ENCODE results near the gene TMEM95.
A peak's percentile ranks its signal among the peaks of the same experiment; 100 is the strongest.

Gene TMEM95

DNA sequence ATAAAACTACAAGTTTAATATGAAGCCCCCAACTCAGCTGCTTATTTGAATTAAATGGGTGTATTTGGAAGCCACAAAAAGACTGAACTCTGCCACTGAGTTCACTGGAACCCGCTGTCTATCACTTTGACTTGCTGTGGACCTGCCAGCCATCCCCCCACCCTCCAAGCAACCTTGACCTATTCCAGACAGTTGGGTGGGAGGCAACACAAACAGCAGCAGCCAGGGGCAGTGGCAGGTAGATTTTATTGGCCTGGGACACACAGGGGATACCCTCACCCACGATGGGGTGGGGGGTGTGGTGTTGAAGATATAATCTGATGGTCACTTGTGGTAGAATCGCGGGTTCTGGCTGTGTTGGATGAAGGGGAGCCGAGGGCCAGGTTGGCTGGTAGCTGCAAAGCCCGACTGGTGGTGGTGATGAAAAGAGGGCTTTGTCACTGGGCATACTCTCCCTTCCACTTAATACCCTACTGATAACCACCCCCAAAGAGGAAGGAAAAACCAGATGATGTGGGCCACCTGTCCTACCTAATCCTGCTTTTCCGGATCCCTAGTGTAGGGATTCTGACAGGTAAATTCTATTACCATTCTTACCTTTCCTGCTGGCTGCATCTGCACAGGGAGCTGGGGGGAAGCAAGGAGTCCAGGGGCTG lies 42.4 kb upstream of the TMEM95 start:
- no peak overlapping the region for H3K4me3 ChIP-seq (ENCODE audit: control insufficient read depth, low read depth, low read length)
- DNase-seq (ENCODE audit: low read depth), result no peak
- TF ChIP-seq, protein P1, sequence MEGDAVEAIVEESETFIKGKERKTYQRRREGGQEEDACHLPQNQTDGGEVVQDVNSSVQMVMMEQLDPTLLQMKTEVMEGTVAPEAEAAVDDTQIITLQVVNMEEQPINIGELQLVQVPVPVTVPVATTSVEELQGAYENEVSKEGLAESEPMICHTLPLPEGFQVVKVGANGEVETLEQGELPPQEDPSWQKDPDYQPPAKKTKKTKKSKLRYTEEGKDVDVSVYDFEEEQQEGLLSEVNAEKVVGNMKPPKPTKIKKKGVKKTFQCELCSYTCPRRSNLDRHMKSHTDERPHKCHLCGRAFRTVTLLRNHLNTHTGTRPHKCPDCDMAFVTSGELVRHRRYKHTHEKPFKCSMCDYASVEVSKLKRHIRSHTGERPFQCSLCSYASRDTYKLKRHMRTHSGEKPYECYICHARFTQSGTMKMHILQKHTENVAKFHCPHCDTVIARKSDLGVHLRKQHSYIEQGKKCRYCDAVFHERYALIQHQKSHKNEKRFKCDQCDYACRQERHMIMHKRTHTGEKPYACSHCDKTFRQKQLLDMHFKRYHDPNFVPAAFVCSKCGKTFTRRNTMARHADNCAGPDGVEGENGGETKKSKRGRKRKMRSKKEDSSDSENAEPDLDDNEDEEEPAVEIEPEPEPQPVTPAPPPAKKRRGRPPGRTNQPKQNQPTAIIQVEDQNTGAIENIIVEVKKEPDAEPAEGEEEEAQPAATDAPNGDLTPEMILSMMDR (conservative IDR thresholded peaks at IDR 0.05; ENCODE audit: control insufficient read depth, insufficient read depth, low read depth, low read length), result no peak

DNA sequence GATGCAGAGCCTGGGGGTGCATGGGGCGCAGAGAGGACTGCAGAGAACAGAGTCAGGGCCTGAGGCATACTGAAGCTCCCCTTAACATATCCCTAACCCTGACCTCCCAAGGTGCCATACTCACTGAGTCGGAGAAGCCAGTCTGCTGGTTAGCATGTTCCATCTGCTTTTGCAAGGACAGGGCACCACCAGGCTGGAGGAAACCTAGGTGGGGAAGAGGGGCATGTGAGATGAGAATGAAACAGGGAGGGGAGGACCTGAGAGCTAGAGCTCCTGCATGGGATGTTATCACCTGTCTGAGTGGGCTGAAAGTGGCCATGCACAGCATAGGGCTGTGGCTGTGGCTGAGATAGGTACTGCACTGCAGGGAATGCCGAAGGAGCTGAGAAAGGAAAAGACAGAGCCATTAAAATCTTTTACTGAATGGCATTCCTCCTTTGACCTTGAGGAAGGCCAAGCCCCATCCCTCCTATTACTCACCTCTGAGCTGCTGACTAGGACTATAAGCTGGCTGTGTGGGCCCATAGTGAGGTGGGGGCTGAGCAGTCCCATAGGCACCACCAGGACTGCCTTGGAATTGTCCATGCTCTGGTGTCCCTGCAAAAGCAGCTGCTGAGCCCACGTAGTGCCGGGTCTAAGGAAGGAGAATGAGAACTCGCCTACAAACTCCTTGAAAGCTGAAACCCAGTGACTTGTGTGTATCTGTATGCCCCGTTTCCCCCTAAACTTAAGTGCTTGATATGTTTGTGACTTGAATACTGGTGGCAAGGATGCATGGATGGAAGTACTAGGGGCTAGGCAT lies 41.7 kb upstream of the TMEM95 start:
- no peak overlapping the region for H3K4me3 ChIP-seq (ENCODE audit: control insufficient read depth, low read depth, low read length)
- TF ChIP-seq, protein P1 (conservative IDR thresholded peaks at IDR 0.05; ENCODE audit: control insufficient read depth, insufficient read depth, low read depth, low read length), result peak; percentile 7

GRCh38 chr17:7313890-7314718 lies 40.9 kb upstream of the TMEM95 start:
- peak; percentile 42 for DNase-seq (ENCODE audit: low read depth)
- TF ChIP-seq, protein P1 (conservative IDR thresholded peaks at IDR 0.05; ENCODE audit: control insufficient read depth, insufficient read depth, low read depth, low read length), result no peak
- peak overlapping the region; percentile 70 for H3K4me3 ChIP-seq (ENCODE audit: control insufficient read depth, low read depth, low read length)

More for the DNA sequence above, 41.7 kb upstream of the TMEM95 start:
- peak; percentile 21 for DNase-seq (ENCODE audit: low read depth)

GRCh38 chr17:7314719-7315569 lies 40.0 kb upstream of the TMEM95 start, which contains the start of gene GPS2:
Gene GPS2, minus strand, starts transcription at chr17:7315360. Its CDS starts 308 bp downstream, at chr17:7315052.
- peak; percentile 72 for DNase-seq (ENCODE audit: low read depth)
- TF ChIP-seq, protein P1 (conservative IDR thresholded peaks at IDR 0.05; ENCODE audit: control insufficient read depth, insufficient read depth, low read depth, low read length), result no peak
- peak within 1 kb of the TSS; percentile 70 for H3K4me3 ChIP-seq (ENCODE audit: control insufficient read depth, low read depth, low read length)

DNA sequence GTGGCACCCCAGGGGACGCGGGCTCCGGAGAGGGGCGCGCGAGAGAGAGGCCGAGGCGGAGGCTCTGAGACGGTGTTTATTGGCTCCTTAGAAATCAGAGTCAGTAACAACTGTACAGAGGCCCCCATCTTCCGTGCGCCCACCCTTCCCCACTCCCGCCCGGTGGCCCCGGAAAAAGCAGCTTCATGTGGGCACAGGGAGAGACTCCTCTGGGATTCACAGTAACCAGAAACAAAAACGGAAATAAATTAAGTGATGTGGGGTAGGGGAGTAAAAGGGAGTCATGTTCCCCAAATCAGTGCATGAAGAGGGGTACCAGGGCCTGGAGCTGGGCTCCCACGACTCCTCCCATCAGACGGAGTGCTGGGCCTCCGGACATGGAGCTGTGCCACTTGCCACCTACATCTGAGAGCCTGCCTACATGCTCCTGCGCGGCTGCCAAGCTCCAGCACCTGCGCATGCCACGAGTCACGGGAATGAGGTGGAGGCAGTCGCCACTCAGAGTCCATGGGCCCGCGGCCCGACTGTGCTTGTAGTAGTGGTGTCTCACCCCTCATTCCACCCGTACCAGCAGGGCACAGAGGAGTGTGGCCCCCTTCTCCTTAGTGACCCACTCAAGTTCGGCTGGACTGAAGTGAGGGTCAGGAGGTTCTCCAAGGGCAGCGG lies 39.3 kb upstream of the TMEM95 start:
- no peak for DNase-seq (ENCODE audit: low read depth)
- TF ChIP-seq, protein P1 (conservative IDR thresholded peaks at IDR 0.05; ENCODE audit: control insufficient read depth, insufficient read depth, low read depth, low read length), result no peak
- H3K4me3 ChIP-seq (ENCODE audit: control insufficient read depth, low read depth, low read length), result peak overlapping the region; percentile 70
